Activated T-cell treated with anti-CD3 and anti-CD28 coated beads for 4 hours (primary cell): Measurements from ENCODE around the gene KLK8.

Experiments used
- DNase-seq: peaks from one replicate; pipeline ENCODE4 v3.0.0-alpha.2; 2020

Gene KLK8

GRCh38 chr19:51001515-51001914 lies at the start of gene KLK8:
Gene KLK8, minus strand, starts transcription at chr19:51001604. Its CDS starts 437 bp downstream, at chr19:51001167.
- no peak for DNase-seq

GRCh38 chr19:51047031-51047335 lies 45.6 kb upstream of the KLK8 start:
- DNase-seq: no peak

- no peak for DNase-seq
These were observed 42.9 kb upstream of the KLK8 start for GRCh38 chr19:51044327-51044726.

GRCh38 chr19:51043497-51043896 lies 42.1 kb upstream of the KLK8 start:
- DNase-seq: no peak

GRCh38 chr19:51040151-51040550 lies 38.7 kb upstream of the KLK8 start:
- no peak for DNase-seq

- no peak for DNase-seq
These were observed 35.1 kb upstream of the KLK8 start for GRCh38 chr19:51036519-51036918.

GRCh38 chr19:51034704-51035103 lies 33.3 kb upstream of the KLK8 start, which contains the start of gene KLK12:
Gene KLK12, minus strand, starts transcription at chr19:51035002. Its CDS starts 381 bp downstream, at chr19:51034621.
- no peak for DNase-seq

GRCh38 chr19:51031880-51032225 lies 30.4 kb upstream of the KLK8 start:
- DNase-seq: no peak

- no peak for DNase-seq
These were observed 29.9 kb upstream of the KLK8 start for GRCh38 chr19:51031220-51031879.

GRCh38 chr19:51030631-51031030 lies 29.2 kb upstream of the KLK8 start:
- DNase-seq: no peak

GRCh38 chr19:51029718-51030117 lies 28.3 kb upstream of the KLK8 start:
- no peak for DNase-seq

- DNase-seq: no peak
These were observed 26.5 kb upstream of the KLK8 start for GRCh38 chr19:51027873-51028272.

GRCh38 chr19:51027126-51027806 lies 25.9 kb upstream of the KLK8 start:
- no peak for DNase-seq

- DNase-seq: no peak
These were observed 25.1 kb upstream of the KLK8 start, which contains the start of gene KLK11 for GRCh38 chr19:51026554-51026831. Gene KLK11, minus strand, starts transcription at chr19:51026616. Its CDS starts 985 bp downstream, at chr19:51025631.

- no peak for DNase-seq
These were observed 24.6 kb upstream of the KLK8 start for GRCh38 chr19:51025809-51026553.

- DNase-seq: no peak
These were observed 24.0 kb upstream of the KLK8 start for GRCh38 chr19:51025401-51025800.

- DNase-seq: no peak
These were observed 23.5 kb upstream of the KLK8 start for GRCh38 chr19:51024924-51025323.

- DNase-seq: no peak
These were observed 22.5 kb upstream of the KLK8 start for GRCh38 chr19:51023946-51024345.

- DNase-seq: no peak
These were observed 21.1 kb upstream of the KLK8 start for GRCh38 chr19:51022526-51022925.

GRCh38 chr19:51020988-51021651 lies 19.7 kb upstream of the KLK8 start:
- no peak for DNase-seq

- DNase-seq: no peak
These were observed 18.1 kb upstream of the KLK8 start, which contains the start of gene KLK10 for GRCh38 chr19:51019544-51019925. Gene KLK10, minus strand, starts transcription at chr19:51019709. Its CDS starts 579 bp downstream, at chr19:51019130.

- DNase-seq: no peak
These were observed 17.5 kb upstream of the KLK8 start for GRCh38 chr19:51018745-51019543.
